Epidermal melanocyte (primary cell): ENCODE data around the gene P4HA1.
"Not testable (repeated sequence)": the region's sequence is repeated elsewhere in the genome, so short reads cannot be mapped to it uniquely, and the experiment has no call there.

Experiments
- DNase-seq: peaks from one replicate; pipeline ENCODE4 v3.0.0; 2011; ENCODE audit warnings: low spot score; ENCODE audit not compliant: insufficient read length

Gene P4HA1

GRCh38 chr10:73096449-73097304 lies at the start of gene P4HA1:
Gene P4HA1, minus strand, starts transcription at chr10:73096866. Its CDS starts 21,983 bp downstream, at chr10:73074883.
- DNase-seq = peak; percentile 92

- DNase-seq = no peak
These were observed 44.9 kb upstream of the P4HA1 start for GRCh38 chr10:73141603-73142002.

DNA sequence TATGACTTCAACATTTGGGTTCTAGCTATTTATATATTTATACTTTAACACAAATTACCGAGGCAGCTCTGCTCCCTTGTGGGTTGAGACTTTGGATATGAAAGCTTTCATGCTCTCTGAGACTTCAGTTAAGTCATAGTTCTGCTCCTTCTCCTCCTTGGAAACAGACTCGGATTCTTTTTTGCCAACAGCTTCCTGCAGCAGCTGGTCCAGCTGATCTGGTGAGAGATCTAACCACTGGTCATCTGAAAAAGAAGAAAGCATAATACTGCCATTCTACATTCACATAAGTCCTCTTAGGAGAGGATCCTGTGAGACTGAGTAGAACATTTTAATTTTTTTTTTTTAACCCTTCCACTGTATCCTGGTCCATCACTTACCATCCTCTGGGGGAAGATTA lies 42.6 kb upstream of the P4HA1 start:
- DNase-seq = peak; percentile 46

GRCh38 chr10:73136627-73137026 lies 40.0 kb upstream of the P4HA1 start:
- no peak for DNase-seq

GRCh38 chr10:73134727-73135126 lies 38.1 kb upstream of the P4HA1 start:
- DNase-seq = no peak

DNA sequence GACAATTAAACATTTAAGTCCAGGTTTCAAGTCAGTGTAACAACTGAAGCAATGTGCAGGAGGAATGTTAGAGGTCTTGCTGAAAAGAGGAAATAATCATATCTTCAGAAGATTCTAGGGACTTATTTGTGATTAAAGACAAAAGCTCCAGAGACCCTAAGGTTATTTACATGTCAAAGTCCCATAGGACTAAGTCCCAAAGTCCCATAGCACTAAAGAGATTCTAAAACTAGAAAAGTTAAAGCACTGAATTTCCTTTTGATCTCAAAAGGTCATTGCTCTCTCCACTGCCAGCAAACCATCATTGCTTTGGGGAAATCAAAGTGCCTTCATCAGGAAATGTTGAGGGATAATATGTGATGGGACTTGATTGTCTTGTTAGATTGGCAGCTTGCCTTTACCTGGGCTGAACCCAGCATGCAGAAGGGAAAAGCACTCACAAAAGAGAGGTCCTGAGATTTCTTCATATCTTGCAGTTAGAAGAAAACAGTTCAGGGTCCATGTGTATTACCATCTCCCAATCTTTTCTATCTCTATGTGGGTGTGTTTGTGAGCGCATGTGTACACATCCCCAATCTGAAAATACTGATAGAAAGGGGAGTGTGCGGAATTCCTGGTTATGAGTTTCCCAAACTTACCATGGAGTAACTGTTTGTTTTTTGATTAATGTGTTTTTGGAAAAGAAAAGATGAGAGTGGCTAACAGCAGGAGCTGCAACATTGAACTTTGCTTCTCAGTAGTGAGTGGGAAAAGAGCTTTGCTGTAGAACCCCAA lies 35.4 kb upstream of the P4HA1 start:
- DNase-seq = no peak

GRCh38 chr10:73131301-73131700 lies 34.6 kb upstream of the P4HA1 start:
- DNase-seq = no peak

- DNase-seq = no peak
These were observed 29.7 kb upstream of the P4HA1 start for GRCh38 chr10:73126343-73126742.

DNA sequence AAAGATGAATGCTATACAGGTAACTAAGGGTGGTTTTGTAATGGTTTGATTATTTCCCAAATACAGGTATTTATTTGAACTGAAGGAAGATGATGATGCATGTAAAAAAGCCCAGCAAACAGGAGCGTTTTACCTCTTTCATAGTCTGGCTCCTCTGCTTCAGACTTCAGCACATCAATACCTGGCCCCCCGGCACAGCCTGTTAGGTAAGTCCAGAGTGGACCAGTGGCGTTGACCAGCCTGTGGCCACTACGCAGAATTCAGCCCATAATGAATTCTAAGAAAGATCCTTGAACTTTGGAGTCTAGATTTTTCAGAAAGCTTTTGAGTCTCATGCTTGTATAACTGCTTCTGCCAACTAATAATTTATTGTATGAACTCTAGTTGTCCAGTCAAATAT lies 23.3 kb upstream of the P4HA1 start:
- DNase-seq = no peak

GRCh38 chr10:73119457-73119856 lies 22.8 kb upstream of the P4HA1 start:
- DNase-seq = no peak

DNA sequence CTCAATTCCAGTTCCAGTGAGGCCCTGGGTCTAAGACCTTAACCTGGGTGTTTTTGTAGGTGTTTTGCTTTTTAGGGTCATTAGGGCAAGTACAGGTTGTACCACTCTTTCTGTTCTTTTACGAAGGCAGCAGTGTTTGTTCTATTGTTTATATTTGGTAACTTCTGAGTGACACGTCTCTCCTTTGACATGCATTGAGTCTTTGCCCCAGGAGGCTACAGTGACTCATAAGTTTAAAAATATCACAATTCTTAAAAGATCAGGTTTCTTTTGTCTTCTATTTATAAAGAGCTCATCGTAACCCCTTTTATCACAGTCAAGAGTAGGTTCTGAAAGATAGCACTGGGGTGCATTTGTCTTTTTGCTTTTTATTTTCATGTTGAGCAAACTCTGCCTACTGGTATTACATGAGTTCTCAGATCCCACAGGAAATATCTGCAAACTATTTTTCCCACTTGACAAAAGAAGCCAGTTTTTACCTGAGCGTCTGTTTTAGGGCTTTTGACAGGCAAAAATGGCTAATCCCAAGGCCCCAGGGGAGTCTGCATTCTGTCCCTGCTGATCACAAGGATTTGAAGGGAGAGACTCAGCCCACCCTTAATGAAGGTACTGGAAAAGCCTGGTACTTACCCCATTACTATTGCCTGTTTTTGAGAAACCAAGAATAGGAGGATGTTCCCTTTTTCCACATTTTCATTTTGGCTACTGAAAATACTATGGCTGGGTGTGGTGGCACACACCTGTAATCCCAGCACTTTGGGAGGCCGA lies 21.5 kb upstream of the P4HA1 start:
- DNase-seq = no peak

DNA sequence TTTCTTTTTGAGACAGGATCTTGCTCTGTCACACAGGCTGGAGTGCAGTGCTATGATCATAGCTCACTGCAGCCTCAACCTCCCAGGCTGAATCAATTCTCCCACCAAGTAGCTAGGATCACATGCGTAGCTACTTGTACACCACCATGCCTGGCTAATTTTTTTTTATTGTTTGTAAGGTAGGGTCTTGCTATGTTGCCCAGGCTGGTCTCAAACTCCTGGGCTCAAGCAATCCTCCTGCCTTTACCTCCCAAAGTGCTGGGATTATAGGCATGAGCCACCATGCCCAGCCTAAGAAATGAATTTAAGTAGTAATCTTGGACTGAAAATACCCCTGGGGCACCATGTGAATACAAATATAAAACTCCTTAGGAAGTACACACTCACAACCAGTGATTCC lies 19.4 kb upstream of the P4HA1 start:
- DNase-seq = no peak

DNA sequence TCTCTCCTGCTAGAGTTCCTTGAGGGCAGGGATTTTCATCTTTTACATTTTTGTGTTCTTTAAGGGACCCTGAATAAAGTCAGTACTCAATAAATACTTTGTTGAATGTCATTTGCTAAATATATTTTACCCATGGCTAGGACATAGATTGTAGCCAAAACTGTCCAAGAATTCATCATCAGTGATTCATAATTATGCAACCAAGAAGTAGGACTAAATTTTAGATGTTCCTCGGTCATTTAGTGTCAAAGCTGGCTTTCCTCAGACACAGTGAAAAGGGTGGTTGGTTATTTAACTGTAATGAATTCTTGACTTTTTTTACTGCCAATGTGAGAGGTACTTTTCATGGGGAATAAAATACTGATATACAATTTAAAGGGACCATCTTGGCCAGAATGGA lies 16.9 kb upstream of the P4HA1 start:
- DNase-seq = no peak

DNA sequence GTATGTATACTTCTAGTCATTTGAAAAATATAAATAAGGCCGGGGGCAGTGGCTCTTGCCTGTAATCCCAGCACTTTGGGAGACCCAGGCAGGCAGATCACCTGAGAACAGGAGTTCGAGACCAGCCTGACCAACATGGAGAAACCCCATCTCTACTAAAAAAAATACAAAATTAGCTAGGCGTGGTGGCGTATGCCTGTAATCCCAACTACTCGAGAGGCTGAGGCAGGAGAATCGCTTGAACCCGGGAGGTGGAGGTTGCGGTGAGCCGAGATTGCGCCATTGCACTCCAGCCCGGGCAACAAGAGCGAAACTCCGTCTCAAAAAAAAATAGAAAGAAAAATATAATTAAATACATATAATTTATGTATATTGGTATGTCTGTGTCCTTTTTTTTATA lies 15.4 kb upstream of the P4HA1 start:
- DNase-seq = not testable (repeated sequence)

DNA sequence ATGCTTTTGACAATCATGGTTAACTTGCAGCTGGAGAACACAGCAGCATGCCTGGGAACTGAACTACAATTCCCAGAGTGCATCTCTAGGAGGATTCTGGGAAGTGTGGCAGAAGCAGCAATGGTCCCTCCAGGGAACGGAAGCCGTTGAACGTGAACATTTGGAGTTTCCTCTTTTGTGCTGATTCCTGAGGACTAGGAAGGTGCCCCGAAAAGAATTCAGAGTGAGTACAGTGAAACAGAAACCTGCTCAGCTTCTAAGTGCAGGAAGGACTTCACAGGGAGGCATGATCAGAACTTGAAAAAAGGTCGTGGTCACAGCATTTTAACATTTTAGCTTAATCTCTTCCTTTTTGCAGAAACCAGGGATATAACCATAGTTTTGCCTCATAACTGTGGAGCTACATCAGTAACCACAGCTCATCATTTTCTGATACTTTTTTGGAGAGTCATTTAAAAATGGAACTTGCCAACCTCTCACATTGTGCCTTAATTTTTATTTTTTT lies 13.7 kb upstream of the P4HA1 start, which contains the start of gene NUDT13:
Gene NUDT13 (plus strand): TSS at position 111 of the 505 bp plus-strand sequence. CDS start 3,911 bp downstream, outside the sequence.
- DNase-seq = peak; percentile 79

DNA sequence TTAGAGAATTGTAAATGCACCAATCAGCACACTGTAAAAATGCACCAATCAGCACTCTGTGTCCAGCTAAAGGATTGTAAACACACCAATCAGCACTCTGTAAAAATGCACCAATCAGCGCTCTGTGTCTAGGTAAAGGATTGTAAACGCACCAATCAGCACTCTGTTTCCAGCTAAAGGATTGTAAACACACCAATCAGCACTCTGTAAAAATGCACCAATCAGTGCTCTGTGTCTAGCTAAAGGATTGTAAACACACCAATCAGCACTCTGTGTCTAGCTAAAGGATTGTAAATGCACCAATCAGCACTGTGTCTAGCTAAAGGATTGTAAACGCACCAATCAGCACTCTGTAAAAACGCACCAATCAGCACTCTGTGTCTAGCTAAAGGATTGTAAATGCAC lies 12.6 kb upstream of the P4HA1 start:
- DNase-seq = not testable (repeated sequence)

DNA sequence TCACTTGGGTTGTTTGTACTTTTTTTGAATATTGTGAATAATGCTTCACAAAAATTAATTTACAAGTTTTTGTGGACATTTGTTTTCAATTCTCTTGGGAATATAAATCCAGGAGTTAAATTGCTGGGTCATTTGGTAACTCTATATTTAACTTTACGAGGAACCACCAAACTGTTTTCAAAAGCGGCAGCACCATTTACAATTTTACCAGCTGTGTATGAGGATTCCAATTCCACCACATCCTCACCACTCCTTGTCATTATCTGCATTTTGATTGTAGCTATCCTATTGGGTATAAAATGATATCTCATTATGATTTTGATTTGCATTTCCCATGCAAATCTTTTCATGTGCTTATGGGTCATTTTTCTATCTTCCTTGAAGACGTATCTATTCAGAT lies 9.6 kb upstream of the P4HA1 start:
- no peak for DNase-seq

GRCh38 chr10:73099141-73099540 lies 2.5 kb upstream of the P4HA1 start:
- peak; percentile 30 for DNase-seq

DNA sequence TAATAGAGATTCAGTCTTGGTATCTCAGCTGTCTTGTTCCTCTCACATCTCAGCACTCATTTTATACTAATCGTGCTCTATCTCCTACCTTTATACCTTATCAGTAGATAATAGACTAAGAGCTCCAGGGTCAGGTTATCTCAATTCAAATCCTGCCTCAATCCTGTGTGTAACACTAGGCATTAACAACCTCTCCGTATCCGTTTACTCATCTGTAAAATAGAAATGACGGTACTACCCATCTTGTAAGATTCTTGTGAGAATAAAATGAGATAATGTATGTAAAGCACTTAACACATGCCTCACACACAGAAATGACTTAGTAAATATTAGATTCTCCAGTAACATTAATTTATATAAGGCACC lies 622 bp upstream of the P4HA1 start:
- no peak for DNase-seq

DNA sequence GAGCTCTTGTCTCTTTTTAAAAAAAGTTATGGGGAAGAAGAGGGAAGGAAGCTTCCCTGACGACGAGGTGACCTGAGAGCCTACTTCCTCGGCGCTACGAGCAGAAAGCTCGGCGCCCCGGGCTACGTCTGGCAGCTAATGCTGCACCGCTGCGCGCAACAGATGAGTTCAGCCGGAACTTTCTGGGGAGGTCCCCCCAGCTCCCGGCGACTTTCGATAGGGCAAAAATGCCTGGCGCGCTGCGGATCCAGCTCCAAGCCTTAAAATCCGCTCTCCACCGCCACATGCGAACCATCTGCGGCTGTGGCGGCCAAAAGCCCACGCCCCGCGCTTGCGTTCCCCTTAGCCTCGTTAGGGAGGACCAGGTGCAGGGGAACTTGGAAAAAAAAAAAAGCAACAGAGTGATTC lies 621 bp downstream of the P4HA1 start:
- DNase-seq = peak; percentile 37

GRCh38 chr10:73095481-73096021 lies 1.1 kb downstream of the P4HA1 start:
- DNase-seq = peak; percentile 37
